ENCODE data around the gene CYB561. TPM values are rescaled to one million over a fixed set of nuclear protein-coding genes. Genes with fewer than 3 reads are reported as not detected.

Gene CYB561
- total RNA-seq, 1 experiment from 2014 or later = 35.1 TPM

DNA sequence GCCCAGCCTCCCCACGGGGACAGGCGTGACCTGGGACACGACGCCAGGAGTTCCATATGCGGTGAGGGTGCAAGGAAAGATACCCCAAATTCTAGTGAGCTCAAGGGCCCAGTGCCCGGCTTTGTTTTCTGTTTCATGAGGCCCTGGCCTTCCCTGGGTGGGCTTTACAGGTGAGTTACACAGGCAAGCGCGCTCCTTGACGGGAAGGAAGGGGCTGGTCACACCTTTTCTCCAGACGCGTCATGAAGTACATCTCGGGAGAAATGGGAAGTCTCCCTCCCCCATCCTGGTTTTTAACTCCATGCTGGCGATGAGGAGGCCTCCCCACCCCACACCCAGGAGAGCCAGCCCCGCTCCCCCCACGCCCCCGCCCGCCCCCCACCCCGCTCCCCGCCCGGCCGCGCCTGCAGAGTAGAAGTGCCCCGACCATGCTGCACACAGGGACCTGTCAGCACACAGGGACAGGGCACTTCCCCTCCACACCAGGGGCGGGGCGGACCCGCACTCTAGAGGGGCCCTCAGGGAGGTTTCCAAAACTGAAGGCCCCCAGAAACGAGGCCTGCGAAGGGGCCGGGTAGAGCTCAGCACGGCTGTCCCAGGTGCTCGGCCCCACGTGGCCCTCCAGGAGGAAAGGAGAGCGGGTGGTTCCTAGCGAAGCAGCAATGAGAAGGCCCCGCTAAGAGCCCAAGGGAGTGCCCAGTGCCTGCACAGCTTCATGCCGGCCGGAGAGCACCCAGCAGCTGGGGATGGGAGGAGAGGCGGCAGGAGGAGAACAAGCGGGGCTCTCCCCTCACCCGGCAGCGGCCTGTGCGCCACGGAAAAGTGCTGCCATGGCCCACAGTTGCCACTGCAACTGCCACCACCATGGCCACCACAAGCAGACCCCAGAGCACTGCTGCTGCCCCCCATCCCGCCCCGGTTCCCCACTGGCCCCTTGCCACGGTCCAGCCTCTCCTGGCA, 7.7 kb downstream of the CYB561 start:
- Mint-ChIP-seq H3K27ac (no peak overlapping the region), H3K4me3 (no peak overlapping the region), H3K9me3 (no peaks in the 10 kb centered on the region), H3K36me3 (peaks cover 3% of the 10 kb centered on the region; the same call in 1 of the 2 replicates), H3K27me3 (ENCODE audit: low read depth) (no peaks in the 10 kb centered on the region), H3K4me1 (peaks cover 33% of the 10 kb centered on the region)
- TF ChIP-seq GRHL2 (CRISPR knock-in tag; IDR thresholded peaks at IDR 0.05; ENCODE audit: insufficient replicate concordance, severe bottlenecking) = no peak
- TF ChIP-seq, protein P1, sequence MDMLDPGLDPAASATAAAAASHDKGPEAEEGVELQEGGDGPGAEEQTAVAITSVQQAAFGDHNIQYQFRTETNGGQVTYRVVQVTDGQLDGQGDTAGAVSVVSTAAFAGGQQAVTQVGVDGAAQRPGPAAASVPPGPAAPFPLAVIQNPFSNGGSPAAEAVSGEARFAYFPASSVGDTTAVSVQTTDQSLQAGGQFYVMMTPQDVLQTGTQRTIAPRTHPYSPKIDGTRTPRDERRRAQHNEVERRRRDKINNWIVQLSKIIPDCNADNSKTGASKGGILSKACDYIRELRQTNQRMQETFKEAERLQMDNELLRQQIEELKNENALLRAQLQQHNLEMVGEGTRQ (CRISPR knock-in tag; IDR thresholded peaks at IDR 0.05) = no peak
- ChIA-PET CTCF (interaction anchor here (1.2 to 15.9 kb wide), 7 partner anchors 11 to 258 kb away, joined by 3 to 298 read pairs (median 7); partner anchors contain the start of gene ACE), POLR2A (no interaction called here)
- ATAC-seq (no peak), DNase-seq (ENCODE audit: low spot score) (no peak)

DNA sequence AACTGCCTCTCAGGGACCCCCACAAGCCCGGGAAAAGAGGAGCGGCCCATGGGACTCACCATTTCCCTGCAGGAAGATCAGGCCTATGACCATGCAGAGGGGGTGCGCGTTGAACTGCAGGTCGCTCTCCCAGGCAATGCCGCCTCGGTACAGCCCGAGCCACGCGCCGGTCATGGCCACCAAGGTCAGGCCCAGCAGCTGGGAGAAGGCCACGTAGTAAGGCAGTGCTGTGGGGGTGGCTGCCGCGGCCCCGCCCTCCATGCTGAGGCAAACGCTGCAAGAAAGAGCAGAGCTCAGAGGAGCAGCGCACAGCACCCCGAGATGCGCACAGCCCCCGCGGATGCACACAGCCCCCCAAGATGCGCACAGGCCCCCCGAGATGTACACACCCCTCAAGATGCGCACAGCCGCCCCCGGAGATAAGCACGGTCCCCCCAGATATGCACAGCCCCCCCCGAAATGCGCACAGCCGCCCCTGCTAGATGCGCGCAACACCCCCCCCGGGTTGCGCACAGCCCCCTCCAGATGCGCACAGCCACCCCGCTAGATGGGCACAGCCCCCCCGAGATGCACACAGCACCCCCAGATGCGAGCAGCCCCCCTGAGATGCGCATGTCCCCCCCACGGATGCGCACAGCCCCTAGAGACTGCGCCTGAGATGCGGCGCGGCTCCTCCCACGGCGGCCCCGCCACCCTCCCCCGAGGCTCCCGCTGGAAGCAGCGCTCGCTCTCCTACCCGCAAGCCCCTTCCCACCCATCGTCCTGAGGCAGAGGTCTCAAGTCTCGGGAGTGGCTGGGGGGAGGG, 8.6 kb downstream of the CYB561 start:
- Mint-ChIP-seq H3K9me3 (no peaks in the 10 kb centered on the region), H3K27ac (no peak overlapping the region), H3K36me3 (peaks cover 8% of the 10 kb centered on the region), H3K4me1 (peaks cover 33% of the 10 kb centered on the region), H3K27me3 (ENCODE audit: low read depth) (no peaks in the 10 kb centered on the region), H3K4me3 (no peak overlapping the region)
- ATAC-seq = no peak
- no peak for DNase-seq (ENCODE audit: low spot score)
- POLR2A ChIA-PET = interaction anchor here (0.6 kb wide), 2 partner anchors 13 to 354 kb away, joined by 3 to 5 read pairs; no protein-coding TSS in a partner anchor
- TF ChIP-seq GABPB1 (CRISPR knock-in tag; IDR thresholded peaks at IDR 0.05) (no peak), NR2C2 (CRISPR knock-in tag; IDR thresholded peaks at IDR 0.05) (no peak), CREM (CRISPR knock-in tag; IDR thresholded peaks at IDR 0.05) (no peak), IRF2 (CRISPR knock-in tag; IDR thresholded peaks at IDR 0.05; ENCODE audit: borderline replicate concordance, low read depth) (no peak), ZNF219 (CRISPR knock-in tag; IDR thresholded peaks at IDR 0.05; ENCODE audit: borderline replicate concordance) (no peak), HMGA2 (CRISPR knock-in tag; IDR thresholded peaks at IDR 0.05) (no peak), TP53 (CRISPR knock-in tag; IDR thresholded peaks at IDR 0.05) (no peak), NFATC4 (CRISPR knock-in tag; IDR thresholded peaks at IDR 0.05) (no peak), CREB1 (CRISPR knock-in tag; IDR thresholded peaks at IDR 0.05) (no peak), OVOL2 (CRISPR knock-in tag; IDR thresholded peaks at IDR 0.05; ENCODE audit: borderline replicate concordance) (no peak), EMX1 (CRISPR knock-in tag; IDR thresholded peaks at IDR 0.05) (no peak), RELA (CRISPR knock-in tag; IDR thresholded peaks at IDR 0.05; ENCODE audit: borderline replicate concordance) (no peak)
- TF ChIP-seq, protein P2, sequence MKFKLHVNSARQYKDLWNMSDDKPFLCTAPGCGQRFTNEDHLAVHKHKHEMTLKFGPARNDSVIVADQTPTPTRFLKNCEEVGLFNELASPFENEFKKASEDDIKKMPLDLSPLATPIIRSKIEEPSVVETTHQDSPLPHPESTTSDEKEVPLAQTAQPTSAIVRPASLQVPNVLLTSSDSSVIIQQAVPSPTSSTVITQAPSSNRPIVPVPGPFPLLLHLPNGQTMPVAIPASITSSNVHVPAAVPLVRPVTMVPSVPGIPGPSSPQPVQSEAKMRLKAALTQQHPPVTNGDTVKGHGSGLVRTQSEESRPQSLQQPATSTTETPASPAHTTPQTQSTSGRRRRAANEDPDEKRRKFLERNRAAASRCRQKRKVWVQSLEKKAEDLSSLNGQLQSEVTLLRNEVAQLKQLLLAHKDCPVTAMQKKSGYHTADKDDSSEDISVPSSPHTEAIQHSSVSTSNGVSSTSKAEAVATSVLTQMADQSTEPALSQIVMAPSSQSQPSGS (CRISPR knock-in tag; IDR thresholded peaks at IDR 0.05; ENCODE audit: borderline replicate concordance, low read depth) = no peak
- TF ChIP-seq, protein P3, sequence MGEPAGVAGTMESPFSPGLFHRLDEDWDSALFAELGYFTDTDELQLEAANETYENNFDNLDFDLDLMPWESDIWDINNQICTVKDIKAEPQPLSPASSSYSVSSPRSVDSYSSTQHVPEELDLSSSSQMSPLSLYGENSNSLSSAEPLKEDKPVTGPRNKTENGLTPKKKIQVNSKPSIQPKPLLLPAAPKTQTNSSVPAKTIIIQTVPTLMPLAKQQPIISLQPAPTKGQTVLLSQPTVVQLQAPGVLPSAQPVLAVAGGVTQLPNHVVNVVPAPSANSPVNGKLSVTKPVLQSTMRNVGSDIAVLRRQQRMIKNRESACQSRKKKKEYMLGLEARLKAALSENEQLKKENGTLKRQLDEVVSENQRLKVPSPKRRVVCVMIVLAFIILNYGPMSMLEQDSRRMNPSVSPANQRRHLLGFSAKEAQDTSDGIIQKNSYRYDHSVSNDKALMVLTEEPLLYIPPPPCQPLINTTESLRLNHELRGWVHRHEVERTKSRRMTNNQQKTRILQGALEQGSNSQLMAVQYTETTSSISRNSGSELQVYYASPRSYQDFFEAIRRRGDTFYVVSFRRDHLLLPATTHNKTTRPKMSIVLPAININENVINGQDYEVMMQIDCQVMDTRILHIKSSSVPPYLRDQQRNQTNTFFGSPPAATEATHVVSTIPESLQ (CRISPR knock-in tag; IDR thresholded peaks at IDR 0.05) = no peak
- TF ChIP-seq, protein P4, sequence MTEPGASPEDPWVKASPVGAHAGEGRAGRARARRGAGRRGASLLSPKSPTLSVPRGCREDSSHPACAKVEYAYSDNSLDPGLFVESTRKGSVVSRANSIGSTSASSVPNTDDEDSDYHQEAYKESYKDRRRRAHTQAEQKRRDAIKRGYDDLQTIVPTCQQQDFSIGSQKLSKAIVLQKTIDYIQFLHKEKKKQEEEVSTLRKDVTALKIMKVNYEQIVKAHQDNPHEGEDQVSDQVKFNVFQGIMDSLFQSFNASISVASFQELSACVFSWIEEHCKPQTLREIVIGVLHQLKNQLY (CRISPR knock-in tag; IDR thresholded peaks at IDR 0.05) = no peak
- TF ChIP-seq, protein P5, sequence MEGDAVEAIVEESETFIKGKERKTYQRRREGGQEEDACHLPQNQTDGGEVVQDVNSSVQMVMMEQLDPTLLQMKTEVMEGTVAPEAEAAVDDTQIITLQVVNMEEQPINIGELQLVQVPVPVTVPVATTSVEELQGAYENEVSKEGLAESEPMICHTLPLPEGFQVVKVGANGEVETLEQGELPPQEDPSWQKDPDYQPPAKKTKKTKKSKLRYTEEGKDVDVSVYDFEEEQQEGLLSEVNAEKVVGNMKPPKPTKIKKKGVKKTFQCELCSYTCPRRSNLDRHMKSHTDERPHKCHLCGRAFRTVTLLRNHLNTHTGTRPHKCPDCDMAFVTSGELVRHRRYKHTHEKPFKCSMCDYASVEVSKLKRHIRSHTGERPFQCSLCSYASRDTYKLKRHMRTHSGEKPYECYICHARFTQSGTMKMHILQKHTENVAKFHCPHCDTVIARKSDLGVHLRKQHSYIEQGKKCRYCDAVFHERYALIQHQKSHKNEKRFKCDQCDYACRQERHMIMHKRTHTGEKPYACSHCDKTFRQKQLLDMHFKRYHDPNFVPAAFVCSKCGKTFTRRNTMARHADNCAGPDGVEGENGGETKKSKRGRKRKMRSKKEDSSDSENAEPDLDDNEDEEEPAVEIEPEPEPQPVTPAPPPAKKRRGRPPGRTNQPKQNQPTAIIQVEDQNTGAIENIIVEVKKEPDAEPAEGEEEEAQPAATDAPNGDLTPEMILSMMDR (IDR thresholded peaks at IDR 0.05) = no peak
- TF ChIP-seq, protein P6, sequence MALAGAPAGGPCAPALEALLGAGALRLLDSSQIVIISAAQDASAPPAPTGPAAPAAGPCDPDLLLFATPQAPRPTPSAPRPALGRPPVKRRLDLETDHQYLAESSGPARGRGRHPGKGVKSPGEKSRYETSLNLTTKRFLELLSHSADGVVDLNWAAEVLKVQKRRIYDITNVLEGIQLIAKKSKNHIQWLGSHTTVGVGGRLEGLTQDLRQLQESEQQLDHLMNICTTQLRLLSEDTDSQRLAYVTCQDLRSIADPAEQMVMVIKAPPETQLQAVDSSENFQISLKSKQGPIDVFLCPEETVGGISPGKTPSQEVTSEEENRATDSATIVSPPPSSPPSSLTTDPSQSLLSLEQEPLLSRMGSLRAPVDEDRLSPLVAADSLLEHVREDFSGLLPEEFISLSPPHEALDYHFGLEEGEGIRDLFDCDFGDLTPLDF (CRISPR knock-in tag; IDR thresholded peaks at IDR 0.05) = no peak
- CTCF ChIA-PET = interaction anchor here (1.0 to 15.9 kb wide), 21 partner anchors 7 to 259 kb away, joined by 3 to 298 read pairs (median 8); partner anchors contain the start of genes ACE, CYB561 and KCNH6

Data from WTC11 (cell line).